Measurements from ENCODE around the gene TMEM135.
"Not testable (repeated sequence)": the region's sequence is repeated elsewhere in the genome, so short reads cannot be mapped to it uniquely, and the experiment has no call there.

TMEM135 gene

DNA sequence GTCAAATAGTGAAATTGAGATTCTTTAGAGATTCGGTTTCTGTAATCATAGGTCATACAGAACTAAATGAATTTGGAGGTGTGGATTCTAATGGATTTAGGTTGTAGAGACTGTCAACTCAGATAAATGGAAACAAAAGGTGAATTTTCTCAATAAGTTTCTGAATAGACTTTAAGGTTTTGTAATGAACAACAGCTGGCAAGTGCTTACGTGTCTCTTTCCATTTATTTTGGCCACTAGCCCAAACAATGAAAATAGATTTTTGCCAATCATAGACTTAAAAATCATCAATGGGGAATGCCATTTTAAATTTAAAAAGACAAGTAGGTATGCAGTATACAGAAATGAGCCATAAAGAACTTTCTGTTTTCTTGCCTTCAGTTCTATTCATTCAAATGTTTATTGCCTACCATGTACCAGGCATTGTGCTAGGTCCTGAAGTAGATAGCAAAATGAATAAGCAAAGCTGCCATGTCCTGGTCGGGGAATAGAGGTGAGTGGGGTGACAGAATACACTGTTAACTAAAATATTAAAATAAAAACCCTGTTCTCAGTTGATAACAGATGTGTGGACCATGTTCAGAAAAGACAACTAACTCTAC, 16.9 kb upstream of the TMEM135 start:
- no peak overlapping the region for H3K4me3 ChIP-seq (ENCODE audit: low read depth, low read length)
- TF ChIP-seq, protein P1, sequence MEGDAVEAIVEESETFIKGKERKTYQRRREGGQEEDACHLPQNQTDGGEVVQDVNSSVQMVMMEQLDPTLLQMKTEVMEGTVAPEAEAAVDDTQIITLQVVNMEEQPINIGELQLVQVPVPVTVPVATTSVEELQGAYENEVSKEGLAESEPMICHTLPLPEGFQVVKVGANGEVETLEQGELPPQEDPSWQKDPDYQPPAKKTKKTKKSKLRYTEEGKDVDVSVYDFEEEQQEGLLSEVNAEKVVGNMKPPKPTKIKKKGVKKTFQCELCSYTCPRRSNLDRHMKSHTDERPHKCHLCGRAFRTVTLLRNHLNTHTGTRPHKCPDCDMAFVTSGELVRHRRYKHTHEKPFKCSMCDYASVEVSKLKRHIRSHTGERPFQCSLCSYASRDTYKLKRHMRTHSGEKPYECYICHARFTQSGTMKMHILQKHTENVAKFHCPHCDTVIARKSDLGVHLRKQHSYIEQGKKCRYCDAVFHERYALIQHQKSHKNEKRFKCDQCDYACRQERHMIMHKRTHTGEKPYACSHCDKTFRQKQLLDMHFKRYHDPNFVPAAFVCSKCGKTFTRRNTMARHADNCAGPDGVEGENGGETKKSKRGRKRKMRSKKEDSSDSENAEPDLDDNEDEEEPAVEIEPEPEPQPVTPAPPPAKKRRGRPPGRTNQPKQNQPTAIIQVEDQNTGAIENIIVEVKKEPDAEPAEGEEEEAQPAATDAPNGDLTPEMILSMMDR (IDR thresholded peaks at IDR 0.05; ENCODE audit: low read depth, low read length) = no peak

DNA sequence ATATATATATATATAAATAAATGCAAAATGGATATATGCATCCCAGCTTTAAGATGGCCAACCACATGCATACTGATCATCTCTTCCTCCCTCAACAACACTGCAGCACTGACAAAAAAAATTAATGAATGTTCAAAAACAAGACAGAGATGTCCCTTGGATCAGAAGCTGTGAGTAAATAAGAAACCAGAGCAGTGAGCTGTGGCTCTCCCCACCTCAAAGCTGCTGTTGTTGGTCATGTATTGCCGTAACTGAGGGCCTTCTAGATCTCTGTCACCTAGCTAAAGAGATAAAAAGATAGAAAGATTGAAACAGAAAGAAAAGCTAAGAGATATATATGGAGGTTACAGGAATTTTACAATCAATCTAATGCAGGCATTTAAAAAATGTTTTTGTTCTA, 15.5 kb upstream of the TMEM135 start:
- TF ChIP-seq, protein P1 (IDR thresholded peaks at IDR 0.05; ENCODE audit: low read depth, low read length) = no peak
- no peak overlapping the region for H3K4me3 ChIP-seq (ENCODE audit: low read depth, low read length)

DNA sequence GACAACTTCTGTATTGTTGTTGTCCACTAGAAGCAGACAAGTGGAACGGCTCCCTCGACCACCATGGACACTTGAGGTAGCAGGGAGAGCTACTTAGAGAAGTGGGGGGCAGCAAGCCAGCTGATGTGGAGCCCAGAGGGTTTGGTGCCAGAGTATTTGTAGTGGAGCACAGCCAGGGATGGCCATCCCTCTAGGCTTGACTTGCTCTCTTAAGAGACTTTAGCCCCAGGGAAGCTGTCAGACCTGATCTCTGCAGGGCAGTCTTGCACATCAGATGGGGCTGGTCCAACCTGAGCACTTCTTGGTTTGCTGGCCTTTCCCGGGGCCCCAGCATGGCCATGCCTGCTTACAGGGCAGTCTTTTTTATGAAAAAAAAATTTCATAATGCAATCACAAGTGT, 15.0 kb upstream of the TMEM135 start:
- no peak overlapping the region for H3K4me3 ChIP-seq (ENCODE audit: low read depth, low read length)
- TF ChIP-seq, protein P1 (IDR thresholded peaks at IDR 0.05; ENCODE audit: low read depth, low read length) = no peak

DNA sequence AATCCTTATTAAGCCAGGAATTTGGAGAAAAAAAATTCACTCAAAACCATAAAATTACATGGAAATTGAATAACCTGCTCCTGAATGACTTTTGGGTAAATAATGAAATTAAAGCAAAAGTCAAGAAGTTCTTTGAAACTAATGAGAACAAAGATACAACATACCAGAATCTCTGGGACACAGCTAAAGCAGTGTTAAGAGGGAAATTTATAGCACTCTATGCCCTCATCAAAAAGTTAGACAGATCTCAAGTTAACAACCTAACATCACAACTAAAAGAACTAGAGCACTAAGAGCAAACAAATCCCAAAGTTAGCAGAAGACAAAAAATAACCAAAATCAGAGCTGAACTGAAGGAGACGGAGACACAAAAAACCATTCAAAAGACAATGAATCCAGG, 11.3 kb upstream of the TMEM135 start:
- H3K4me3 ChIP-seq (ENCODE audit: low read depth, low read length) = not testable (repeated sequence)

DNA sequence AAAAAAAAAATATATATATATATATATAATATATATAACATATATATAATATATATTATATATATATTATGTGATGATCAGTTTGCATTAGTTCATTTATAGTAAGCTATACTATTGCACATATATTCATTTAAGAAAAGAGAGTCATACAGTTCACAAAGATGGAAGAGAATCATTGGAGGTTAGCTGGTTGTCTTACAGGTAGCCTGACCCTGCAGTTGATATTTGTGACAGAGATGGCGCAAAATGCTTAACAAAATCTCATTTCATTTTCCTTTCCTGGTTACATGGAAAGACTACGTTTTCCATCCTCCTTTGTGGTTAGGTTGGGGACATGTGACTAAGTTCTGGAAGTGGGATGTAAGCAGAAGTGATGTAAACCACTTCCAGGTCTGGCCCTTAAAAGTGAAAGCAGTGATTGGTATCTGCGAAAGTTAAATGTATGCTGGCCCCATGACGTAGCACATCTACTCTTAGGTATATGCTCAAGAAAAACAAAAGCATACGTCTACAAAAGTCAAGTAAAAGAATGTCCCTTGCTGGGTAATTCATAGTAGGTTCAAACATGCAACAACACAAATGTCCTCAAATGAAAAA, 7.2 kb upstream of the TMEM135 start:
- TF ChIP-seq, protein P1 (IDR thresholded peaks at IDR 0.05; ENCODE audit: low read depth, low read length) = no peak
- no peak overlapping the region for H3K4me3 ChIP-seq (ENCODE audit: low read depth, low read length)

DNA sequence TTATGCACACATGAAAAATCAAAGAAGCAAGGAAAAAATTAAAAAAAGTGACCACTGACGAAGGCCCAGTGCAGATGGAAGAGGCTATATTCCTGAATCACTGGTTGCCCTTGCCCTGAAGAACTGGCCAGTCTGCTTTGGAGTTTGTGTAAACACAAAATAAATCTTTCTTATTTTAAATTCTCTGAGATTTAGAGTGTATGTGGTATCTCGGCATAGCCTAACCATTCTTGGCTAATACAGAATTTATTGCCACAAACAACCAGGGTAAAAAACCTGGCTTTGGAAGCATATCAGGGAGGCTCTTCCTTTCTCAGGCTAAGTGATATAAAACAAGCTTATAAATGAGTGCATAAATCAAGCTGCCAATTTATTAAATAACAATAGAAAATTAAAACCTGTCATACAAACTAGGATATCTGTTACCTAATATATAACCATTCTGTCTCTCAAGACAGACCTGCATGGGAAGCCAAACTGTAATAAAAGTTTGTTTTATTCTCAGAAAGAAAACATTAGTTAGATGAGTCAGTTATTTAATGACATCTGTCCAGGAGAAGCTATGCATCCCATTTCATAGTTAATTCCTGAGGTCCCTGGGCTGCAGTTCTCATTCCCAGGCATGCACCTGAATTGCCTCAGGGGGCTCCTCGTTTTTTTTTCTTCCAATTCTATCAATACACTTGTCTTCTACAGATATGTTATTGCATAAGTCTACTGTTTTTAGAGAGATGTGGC, 6.1 kb upstream of the TMEM135 start:
- TF ChIP-seq, protein P1 (IDR thresholded peaks at IDR 0.05; ENCODE audit: low read depth, low read length) = no peak
- H3K4me3 ChIP-seq (ENCODE audit: low read depth, low read length) = no peak overlapping the region

DNA sequence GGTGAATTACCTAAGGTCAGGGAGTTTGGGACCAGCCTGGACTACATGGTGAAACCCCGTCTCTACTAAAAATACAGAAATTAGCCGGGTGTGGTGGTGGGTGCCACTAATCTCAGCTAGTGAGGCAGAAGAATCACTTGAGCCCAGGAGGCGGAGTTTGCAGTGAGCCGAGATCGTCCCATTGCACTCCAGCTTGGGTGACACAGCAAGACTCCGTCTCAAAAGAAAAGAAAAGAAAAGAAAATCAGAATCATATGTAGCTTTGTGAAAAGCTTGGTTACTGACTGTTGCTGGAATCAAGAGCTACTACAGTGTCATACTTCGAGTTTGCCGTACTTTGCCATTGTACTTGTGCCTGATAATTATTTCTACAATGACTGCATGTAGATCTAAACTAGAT, 4.2 kb upstream of the TMEM135 start:
- no peak overlapping the region for H3K4me3 ChIP-seq (ENCODE audit: low read depth, low read length)

More for the DNA sequence above, 4.2 kb upstream of the TMEM135 start:
- TF ChIP-seq, protein P1 (IDR thresholded peaks at IDR 0.05; ENCODE audit: low read depth, low read length) = no peak

Data from WI38 (cell line).